K562 (cell line): ENCODE results near the gene IMMP2L. TPM values are rescaled to one million over a fixed set of nuclear protein-coding genes. Genes with fewer than 3 reads are reported as not detected.

ENCODE experiments used
- ETV5 ChIP-seq: sonication (generic); formaldehyde crosslinking; IDR thresholded peaks from 2 replicates; pipeline ENCODE4 v1.4.0; 2020; ENCODE audit warnings: low read depth, mild to moderate bottlenecking, missing genetic modification reagents
- GTF2B ChIP-seq: IDR thresholded peaks from 2 replicates; pipeline ENCODE4 v1.6.1; 2011; ENCODE audit not compliant: insufficient read length; ENCODE audit errors: extremely low read depth
- HDGF ChIP-seq: fragments of 450-650 bp; IDR thresholded peaks from 2 replicates; pipeline ENCODE4 v1.6.1; 2016
- HMBOX1 ChIP-seq: sonication (generic); IDR thresholded peaks from 2 replicates; pipeline ENCODE4 v1.6.1; 2016
- MTA1 ChIP-seq: fragments of 450-650 bp; IDR thresholded peaks from 2 replicates; pipeline ENCODE4 v1.6.1; 2017; ENCODE audit warnings: borderline replicate concordance
- PREB ChIP-seq: sonication (generic); formaldehyde crosslinking; IDR thresholded peaks from 2 replicates; pipeline ENCODE4 v1.8.1; 2023; ENCODE audit warnings: mild to moderate bottlenecking, missing genetic modification reagents
- SFPQ ChIP-seq: fragments of 200-400 bp; formaldehyde crosslinking; IDR thresholded peaks from 2 replicates; pipeline ENCODE4 v1.6.1; 2017; ENCODE audit warnings: mild to moderate bottlenecking, low read depth, low read length, moderate library complexity
- STAT6 ChIP-seq: sonication (generic); formaldehyde crosslinking; IDR thresholded peaks from 2 replicates; pipeline ENCODE4 v1.8.1; 2023; ENCODE audit warnings: mild to moderate bottlenecking, missing genetic modification reagents
- ZBTB40 ChIP-seq, 2 experiments: fragments of 450-650 bp in 1 of 2; sonication (generic) in 1 of 2; formaldehyde crosslinking in 1 of 2; IDR thresholded peaks; 2 replicates each; pipeline versions ENCODE4 v1.7.1 to v1.9.0; 2016 to 2022; ENCODE audit warnings: inconsistent platforms in 1 of 2, mild to moderate bottlenecking in 1 of 2, missing genetic modification reagents in 1 of 2
- ZNF133 ChIP-seq: fragments of 250-450 bp; sonication (Bioruptor Pico); IDR thresholded peaks from 2 replicates; pipeline ENCODE4 v1.4.0; 2020; ENCODE audit warnings: mild to moderate bottlenecking
- ZNF217 ChIP-seq: sonication (generic); formaldehyde crosslinking; IDR thresholded peaks from 2 replicates; pipeline ENCODE4 v1.8.0; 2022; ENCODE audit warnings: mild to moderate bottlenecking, missing genetic modification reagents
- polyA plus RNA-seq, 8 experiments: library from polyadenylated mRNA; depleted of rRNA in 4 of 8; stranded (reverse) in 5 of 8; unstranded in 3 of 8; fragments of >200 nt; fragmentation: Nextera tagmentation in 2 of 8; fragmentation: Illumina TruSeq in 1 of 8; extraction: Ambion mirVana in 2 of 8; extraction: Trizol in 1 of 8; gene quantifications; 2 replicates each; pipeline versions ENCODE4 v1.2.1 to v1.2.3, GENCODE V29; 2011 to 2014; ENCODE audit warnings: inconsistent platforms in 1 of 8, missing spikeins in 1 of 8
- total RNA-seq, 7 experiments: library from RNA; depleted of rRNA in 6 of 7; stranded (reverse); fragments of >200 nt in 6 of 7; fragmentation: Illumina TruSeq in 2 of 7; extraction: Trizol in 2 of 7; gene quantifications; 2 replicates each; pipeline versions ENCODE4 v1.2.1 to v1.2.3, GENCODE V29; 2011 to 2021; ENCODE audit warnings: low replicate concordance in 1 of 7

Gene IMMP2L
- total and polyA plus RNA-seq, 9 of the 15 experiments (the other 6 are each of a cell fraction or from before 2014, with no cell fraction given), result 29.7 to 116 (median 53.0) TPM

GRCh38 chr7:111561654-111561903, 713 bp downstream of the IMMP2L start (continued):
- TF ChIP-seq ZBTB40 (IDR thresholded peaks at IDR 0.05) (peak; percentile 61), ZBTB40 (CRISPR knock-in tag; IDR thresholded peaks at IDR 0.05) (no peak), SFPQ (no peak), ZNF133 (CRISPR knock-in tag) (no peak), HDGF (peak; percentile 85; the same call in 1 of the 2 replicates), ETV5 (CRISPR knock-in tag) (peak; percentile 82), STAT6 (CRISPR knock-in tag) (peak; percentile 97; the same call in 1 of the 2 replicates), PREB (0 out of 2 replicates have a peak, but pooled peaks have one; percentile 90), ZNF217 (CRISPR knock-in tag) (no peak), GTF2B (no peak), HMBOX1 (peak; percentile 61; the same call in 1 of the 2 replicates), MTA1 (0 out of 2 replicates have a peak, but pooled peaks have one; percentile 47)
